Stomach (tissue), 4 donors: ENCODE measurements around the gene RGS17.

ENCODE experiments used
- EP300 ChIP-seq: sonication (generic); formaldehyde crosslinking; IDR thresholded peaks from one replicate; pipeline ENCODE4 v1.6.1; 2017; ENCODE audit warnings: antibody characterized with exemption
- TF ChIP-seq, protein P1 (sequence below), 7 experiments: fragments of 450-650 bp in 4 of 7; fragments of 200-600 bp in 3 of 7; sonication (generic) in 3 of 7; IDR thresholded peaks; one replicate each; pipeline ENCODE4 v1.5.1; 2016 to 2019; ENCODE audit warnings: antibody characterized with exemption in 7 of 7, control low read depth in 2 of 7, mild to moderate bottlenecking in 1 of 7

DNA sequence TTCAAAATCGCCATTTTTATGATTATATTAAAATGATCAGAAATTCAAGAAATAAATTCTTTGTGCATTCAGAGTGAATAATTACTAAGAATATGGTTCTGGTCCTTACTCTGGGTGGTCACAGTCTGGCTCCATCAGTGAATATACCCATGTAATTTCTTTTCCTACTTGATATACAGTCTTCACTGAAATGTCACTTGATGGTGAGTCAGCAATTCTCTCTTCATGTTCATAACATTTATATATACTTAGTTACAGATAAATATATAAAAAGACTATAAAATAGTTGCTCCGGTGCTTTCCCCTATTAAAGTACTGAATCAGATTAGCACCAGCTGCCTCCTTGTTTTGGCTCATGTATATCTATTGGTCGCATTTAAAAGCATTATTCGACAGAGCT is 72.2 kb downstream of the RGS17 start:
- TF ChIP-seq EP300, result no peak
- TF ChIP-seq, protein P1, sequence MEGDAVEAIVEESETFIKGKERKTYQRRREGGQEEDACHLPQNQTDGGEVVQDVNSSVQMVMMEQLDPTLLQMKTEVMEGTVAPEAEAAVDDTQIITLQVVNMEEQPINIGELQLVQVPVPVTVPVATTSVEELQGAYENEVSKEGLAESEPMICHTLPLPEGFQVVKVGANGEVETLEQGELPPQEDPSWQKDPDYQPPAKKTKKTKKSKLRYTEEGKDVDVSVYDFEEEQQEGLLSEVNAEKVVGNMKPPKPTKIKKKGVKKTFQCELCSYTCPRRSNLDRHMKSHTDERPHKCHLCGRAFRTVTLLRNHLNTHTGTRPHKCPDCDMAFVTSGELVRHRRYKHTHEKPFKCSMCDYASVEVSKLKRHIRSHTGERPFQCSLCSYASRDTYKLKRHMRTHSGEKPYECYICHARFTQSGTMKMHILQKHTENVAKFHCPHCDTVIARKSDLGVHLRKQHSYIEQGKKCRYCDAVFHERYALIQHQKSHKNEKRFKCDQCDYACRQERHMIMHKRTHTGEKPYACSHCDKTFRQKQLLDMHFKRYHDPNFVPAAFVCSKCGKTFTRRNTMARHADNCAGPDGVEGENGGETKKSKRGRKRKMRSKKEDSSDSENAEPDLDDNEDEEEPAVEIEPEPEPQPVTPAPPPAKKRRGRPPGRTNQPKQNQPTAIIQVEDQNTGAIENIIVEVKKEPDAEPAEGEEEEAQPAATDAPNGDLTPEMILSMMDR (IDR thresholded peaks at IDR 0.05), result no peak
